NOMO-1 treated with DMSO at 0.1 percent for 48 hours (cell line): ENCODE results near the gene RBM15B.

ENCODE experiments used
- DNase-seq: peaks from one replicate; lab custom pipeline; 2025; ENCODE audit not compliant: unreplicated experiment; lab: John Stamatoyannopoulos, UW

Gene RBM15B

GRCh38 chr3:51441282-51442030 lies 50.4 kb downstream of the RBM15B start:
- no peak for DNase-seq

GRCh38 chr3:51445544-51446280 lies 54.6 kb downstream of the RBM15B start:
- DNase-seq, result no peak
